CD14-positive monocyte (primary cell): ENCODE data around the gene GRID2. TPM values are rescaled to one million over a fixed set of nuclear protein-coding genes. Genes with fewer than 3 reads are reported as not detected.
"Not testable (repeated sequence)": the region's sequence is repeated elsewhere in the genome, so short reads cannot be mapped to it uniquely, and the experiment has no call there.

Experiments used
- DNase-seq, 3 donors: peaks; one replicate each; pipeline ENCODE4 v3.0.0-alpha.2; 2011 to 2022
- H2AFZ ChIP-seq: 2 replicates; pipeline ENCODE4 v1.6.0; 2012; ENCODE audit warnings: mild to moderate bottlenecking, low read depth, low read length, inconsistent platforms; ENCODE audit not compliant: insufficient read depth, poor library complexity, severe bottlenecking
- H3K27ac ChIP-seq, 2 donors: 1 replicate in 1 of 2; 2 replicates in 1 of 2; pipeline ENCODE4 v1.5.1; 2012 to 2013; ENCODE audit warnings: low read length in 2 of 2, control low read depth in 1 of 2, inconsistent platforms in 1 of 2, low read depth in 1 of 2, mild to moderate bottlenecking in 1 of 2
- H3K27me3 ChIP-seq, 2 donors: one replicate each; pipeline versions ENCODE4 v1.6.0 to v1.6.1; 2011 to 2013; ENCODE audit warnings: low read length in 2 of 2; ENCODE audit not compliant: control insufficient read depth in 2 of 2, insufficient read depth in 2 of 2
- H3K36me3 ChIP-seq, 2 donors: replicated peaks in 1 of 2; 1 replicate in 1 of 2; 2 replicates in 1 of 2; pipeline versions ENCODE4 v1.5.1 to v1.6.1; 2012 to 2013; ENCODE audit warnings: low read length in 2 of 2, control low read depth in 1 of 2, inconsistent platforms in 1 of 2, mild to moderate bottlenecking in 1 of 2; ENCODE audit not compliant: insufficient read depth in 2 of 2, control insufficient read depth in 1 of 2
- H3K4me1 ChIP-seq, 2 donors: 1 replicate in 1 of 2; 2 replicates in 1 of 2; pipeline versions ENCODE4 v1.5.1 to v1.6.1; 2012 to 2013; ENCODE audit warnings: low read length in 2 of 2, control low read depth in 1 of 2, inconsistent platforms in 1 of 2, mild to moderate bottlenecking in 1 of 2, moderate library complexity in 1 of 2; ENCODE audit not compliant: insufficient read depth in 2 of 2, control insufficient read depth in 1 of 2
- H3K4me2 ChIP-seq: replicated peaks from 2 replicates; pipeline ENCODE3; 2012; ENCODE audit warnings: low read length, moderate library complexity, mild to moderate bottlenecking; ENCODE audit not compliant: poor library complexity, severe bottlenecking; ENCODE audit errors: extremely low read depth
- H3K4me3 ChIP-seq, 3 experiments: fragments of 200-600 bp in 1 of 3; sonication (generic) in 1 of 3; replicated peaks in 1 of 3; 1 replicate in 2 of 3; 2 replicates in 1 of 3; pipeline ENCODE4 v1.5.1; 2011 to 2013; ENCODE audit warnings: low read length in 3 of 3, mild to moderate bottlenecking in 3 of 3, control low read depth in 2 of 3, low read depth in 2 of 3, inconsistent platforms in 1 of 3, moderate library complexity in 1 of 3
- H3K79me2 ChIP-seq: 2 replicates; pipeline ENCODE4 v1.6.0; 2012; ENCODE audit warnings: mild to moderate bottlenecking, control low read depth, inconsistent platforms, low read length, moderate library complexity; ENCODE audit not compliant: insufficient read depth
- H3K9ac ChIP-seq: 2 replicates; pipeline ENCODE4 v1.6.0; 2017; ENCODE audit warnings: low read length, mild to moderate bottlenecking; ENCODE audit not compliant: insufficient read depth, poor library complexity, severe bottlenecking
- H3K9me3 ChIP-seq, 2 donors: replicated peaks in 1 of 2; 1 replicate in 1 of 2; 2 replicates in 1 of 2; pipeline versions ENCODE4 v1.5.1 to v1.6.1; 2012 to 2013; ENCODE audit warnings: low read length in 2 of 2, control low read depth in 1 of 2; ENCODE audit not compliant: control insufficient read depth in 1 of 2, insufficient read depth in 1 of 2
- H4K20me1 ChIP-seq: 2 replicates; pipeline ENCODE4 v1.6.0; 2012; ENCODE audit warnings: mild to moderate bottlenecking, low read length, control low read depth, moderate library complexity; ENCODE audit not compliant: insufficient read depth
- H3K27ac Mint-ChIP-seq, 7 donors: one replicate each; pipeline ENCODE4 v1.8.0; 2020; ENCODE audit warnings: mild to moderate bottlenecking in 7 of 7, mixed read lengths in 7 of 7, moderate library complexity in 6 of 7, inconsistent platforms in 2 of 7
- H3K27me3 Mint-ChIP-seq, 3 donors: one replicate each; pipeline ENCODE4 v1.8.0; 2021 to 2022; ENCODE audit warnings: low read depth in 3 of 3, mild to moderate bottlenecking in 3 of 3, mixed read lengths in 3 of 3, moderate library complexity in 3 of 3, inconsistent platforms in 1 of 3
- H3K36me3 Mint-ChIP-seq, 2 donors: one replicate each; pipeline ENCODE4 v1.8.0; 2020; ENCODE audit warnings: mixed read lengths in 2 of 2, inconsistent platforms in 1 of 2, mild to moderate bottlenecking in 1 of 2
- H3K4me1 Mint-ChIP-seq: one replicate; pipeline ENCODE4 v1.8.0; 2020; ENCODE audit warnings: mild to moderate bottlenecking, mixed read lengths
- H3K4me3 Mint-ChIP-seq, 2 donors: one replicate each; pipeline ENCODE4 v1.8.0; 2020; ENCODE audit warnings: mild to moderate bottlenecking in 2 of 2, mixed read lengths in 2 of 2, moderate library complexity in 1 of 2
- H3K9me3 Mint-ChIP-seq, 7 donors: one replicate each; pipeline ENCODE4 v1.8.0; 2020 to 2022; ENCODE audit warnings: mixed read lengths in 7 of 7, mild to moderate bottlenecking in 6 of 7, moderate library complexity in 6 of 7, inconsistent platforms in 2 of 7
- CTCF ChIP-seq: fragments of 200-600 bp; IDR thresholded peaks from one replicate; pipeline ENCODE4 v1.8.0; 2022; ENCODE audit warnings: antibody characterized with exemption, mild to moderate bottlenecking
- WGBS: methylation state at CpG from one replicate; pipeline ENCODE4 v1.1.5; 2013; ENCODE audit warnings: missing lambda C conversion rate; ENCODE audit not compliant: insufficient coverage; 5-methylcytosine and 5-hydroxymethylcytosine counted together
- intact Hi-C, 2 donors: fragments of 100-400 bp; cut with micrococcal nuclease; formaldehyde crosslinking; loops; one replicate each; pipeline versions ENCODE4 v1.15.0 to v1.15.1; 2023
- polyA plus RNA-seq, 3 donors: library from polyadenylated mRNA; depleted of rRNA in 1 of 3; unstranded in 2 of 3; stranded (reverse) in 1 of 3; fragments of 300-500 nt in 2 of 3; fragments of >200 nt in 1 of 3; fragmentation: Illumina TruSeq in 2 of 3; gene quantifications; 1 replicate in 2 of 3; 2 replicates in 1 of 3; pipeline ENCODE4 v1.2.3, GENCODE V29; 2012 to 2021

Gene GRID2
- polyA plus RNA-seq, 3 donors, result not detected

- Histone ChIP-seq H3K79me2 (no peaks in the 10 kb centered on the region), H3K4me3 (no peak overlapping the region), H3K9ac (no peak overlapping the region), H3K36me3 (no peaks in the 10 kb centered on the region), H2AFZ (no peak overlapping the region), H3K27me3 (no peaks in the 10 kb centered on the region), H3K9me3 (no peaks in the 10 kb centered on the region), H4K20me1 (no peaks in the 10 kb centered on the region), H3K27ac (no peak overlapping the region), H3K4me1 (no peaks in the 10 kb centered on the region), H3K4me2 (no peak overlapping the region)
- no CpG with 5 or more reads among the region's 3 CpGs for WGBS
- no peaks in the 10 kb centered on the region for H3K36me3 Mint-ChIP-seq
- H3K4me3 Mint-ChIP-seq, result no peak overlapping the region
- DNase-seq, result no peak
- H3K27me3 Mint-ChIP-seq, result no peaks in the 10 kb centered on the region
- no peak overlapping the region for H3K27ac Mint-ChIP-seq
- peaks cover 0 to 5% (median 0%) of the 10 kb centered on the region in 7 donors for H3K9me3 Mint-ChIP-seq
- intact Hi-C loops, result no loop called here
- H3K4me1 Mint-ChIP-seq, result no peaks in the 10 kb centered on the region
- TF ChIP-seq CTCF, result no peak
Measured at GRCh38 chr4:93359586-93359985, 1055.8 kb downstream of the GRID2 start.

DNA sequence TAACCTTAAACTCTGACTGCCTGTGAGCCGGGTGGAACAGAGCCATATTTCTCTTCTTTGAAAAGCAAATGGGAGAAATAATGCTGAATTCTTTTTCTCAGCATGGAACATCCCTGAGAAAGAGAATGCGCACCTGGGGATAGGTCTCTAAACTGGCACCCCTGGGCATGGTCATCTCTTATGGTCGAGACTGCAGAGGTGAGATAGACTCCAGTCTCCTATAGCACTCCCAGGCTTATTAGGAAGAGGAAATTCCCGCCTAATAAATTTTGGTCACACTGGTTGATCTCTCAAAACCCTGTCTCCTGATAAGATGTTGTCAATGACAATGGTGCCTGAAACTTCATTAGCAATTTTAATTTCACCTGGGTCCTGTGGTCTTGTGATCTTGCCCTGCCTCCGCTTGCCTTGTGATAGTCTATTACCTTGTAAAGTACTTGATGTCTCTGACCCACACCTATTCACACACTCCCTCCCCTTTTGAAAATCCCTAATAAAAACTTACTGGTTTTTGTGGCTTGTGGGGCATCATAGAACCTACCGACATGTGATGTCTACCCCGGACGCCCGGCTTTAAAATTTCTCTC lies 1062.5 kb downstream of the GRID2 start:
- H3K27me3 Mint-ChIP-seq, result not testable (repeated sequence)

More for the DNA sequence above, 1062.5 kb downstream of the GRID2 start:
- H3K9me3 ChIP-seq, intact Hi-C loops, H2AFZ ChIP-seq, H3K27ac Mint-ChIP-seq, H3K27me3 ChIP-seq, H3K4me3 Mint-ChIP-seq, DNase-seq, H3K9me3 Mint-ChIP-seq, H3K4me1 ChIP-seq, H3K4me1 Mint-ChIP-seq, H3K79me2 ChIP-seq, H3K4me3 ChIP-seq, H3K36me3 ChIP-seq, H3K4me2 ChIP-seq, H3K9ac ChIP-seq, H3K27ac ChIP-seq, H3K36me3 Mint-ChIP-seq, H4K20me1 ChIP-seq: not testable (repeated sequence)
- 67% methylated on average over 1 of the region's 9 CpGs for WGBS
